ENCODE results near the gene PLIN1.
"Not testable (repeated sequence)": the region's sequence is repeated elsewhere in the genome, so short reads cannot be mapped to it uniquely, and the experiment has no call there.

PLIN1 gene

DNA sequence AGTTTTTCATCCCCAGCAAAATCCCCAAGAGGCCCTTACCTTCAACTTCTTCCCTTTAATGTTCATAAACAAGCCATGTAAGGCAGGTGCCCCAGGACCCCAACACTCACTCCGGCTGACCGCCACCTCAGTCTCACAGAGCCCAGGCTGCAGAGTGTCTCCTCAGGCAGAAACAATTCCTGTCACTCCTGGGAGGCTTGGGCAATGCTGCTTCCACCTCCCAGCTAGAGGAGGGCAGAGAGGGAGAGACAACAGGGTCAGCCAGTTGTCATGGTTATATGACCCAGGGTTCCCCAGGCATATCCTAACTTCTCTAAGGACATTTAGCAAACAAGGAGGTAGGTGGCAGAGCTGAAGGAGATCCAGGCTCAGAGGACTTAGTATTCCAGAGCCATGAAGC lies at the start of gene PLIN1:
TSS of gene PLIN1 (minus strand) at position 156 of the 400 bp plus-strand sequence. CDS start 1,878 bp downstream, outside the sequence.
- no peak for DNase-seq

GRCh38 chr15:89728254-89728653 lies 49.1 kb upstream of the PLIN1 start:
- no peak for DNase-seq

DNA sequence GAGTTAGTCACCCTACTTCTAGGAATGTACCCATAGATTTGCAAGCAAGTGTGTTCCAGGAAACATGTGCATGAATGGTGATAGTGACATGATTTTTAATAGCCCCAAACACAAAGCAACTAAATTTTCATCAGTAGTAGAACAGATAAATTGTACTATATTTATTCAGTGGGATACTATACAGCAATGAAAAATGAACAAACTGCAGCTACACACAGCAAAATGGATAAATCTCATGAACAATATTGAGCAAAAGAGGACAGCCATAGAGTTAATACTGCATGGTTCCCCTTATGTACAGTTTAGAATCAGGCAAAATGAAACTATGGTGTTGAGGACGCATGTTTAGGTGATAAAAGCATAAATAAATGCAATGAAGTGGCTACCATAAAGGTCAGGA lies 45.9 kb upstream of the PLIN1 start:
- no peak for DNase-seq

DNA sequence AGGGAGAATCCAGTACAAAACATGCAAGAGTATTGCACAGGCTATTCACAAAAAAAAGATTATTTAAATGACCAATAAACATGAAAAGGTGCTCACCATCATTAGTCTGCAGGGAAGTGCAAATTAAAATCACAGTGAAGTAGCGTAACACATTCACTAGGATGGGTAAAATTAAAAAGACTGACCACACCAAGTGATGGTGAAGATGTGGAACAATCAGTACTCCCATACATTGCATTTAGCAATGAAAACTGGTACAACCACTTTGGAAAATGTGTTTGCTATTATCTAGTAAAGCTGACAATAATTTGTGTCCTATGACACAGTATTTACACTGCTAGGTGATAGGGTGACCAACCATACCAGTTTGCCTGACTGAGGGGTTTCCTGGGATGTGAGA lies 45.5 kb upstream of the PLIN1 start:
- no peak for DNase-seq

DNA sequence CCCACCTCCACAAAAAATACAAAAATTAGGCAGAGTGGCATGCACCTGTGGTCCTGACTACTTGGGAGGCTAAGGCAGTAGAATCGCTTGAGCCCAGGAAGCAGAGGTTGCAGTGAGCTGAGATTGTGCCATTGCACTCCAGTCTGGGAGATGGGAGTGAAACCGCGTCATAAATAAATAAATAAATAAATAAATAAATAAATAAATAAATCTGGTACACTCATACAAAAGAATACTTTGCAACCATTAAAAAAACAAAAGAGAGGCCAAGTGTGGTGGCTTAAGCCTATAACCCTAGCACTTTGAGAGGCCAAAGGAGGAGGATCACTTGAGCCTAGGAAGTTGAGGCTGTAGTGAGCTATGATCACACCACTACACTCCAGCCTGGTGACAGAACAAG lies 43.9 kb upstream of the PLIN1 start:
- no peak for DNase-seq

- DNase-seq: no peak
Measured at GRCh38 chr15:89714775-89715174, 35.6 kb upstream of the PLIN1 start.

GRCh38 chr15:89707577-89707976 lies 28.4 kb upstream of the PLIN1 start:
- DNase-seq: no peak

- DNase-seq: no peak
Measured at GRCh38 chr15:89704411-89704810, 25.2 kb upstream of the PLIN1 start.

- DNase-seq: no peak
Measured at GRCh38 chr15:89695198-89695597, 16.0 kb upstream of the PLIN1 start.

DNA sequence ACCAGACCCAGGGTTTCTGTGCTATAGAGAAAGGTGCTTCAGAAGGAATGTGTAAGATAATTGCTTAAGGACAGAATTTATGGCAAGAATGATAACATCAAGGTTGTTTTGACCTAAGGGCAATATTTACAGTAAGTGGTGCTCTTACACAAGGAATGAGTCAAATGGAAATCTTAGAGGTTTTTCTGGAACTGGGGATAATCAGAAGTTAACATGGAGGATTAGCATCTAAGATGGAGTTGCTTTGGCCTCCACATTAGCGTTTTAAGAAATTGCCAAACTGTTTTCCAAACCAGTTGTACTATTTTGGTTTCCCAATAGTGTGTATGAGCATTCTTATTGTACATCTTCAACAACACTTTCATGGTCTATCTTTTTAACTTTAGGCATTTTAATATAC lies 14.5 kb upstream of the PLIN1 start:
- DNase-seq: no peak

GRCh38 chr15:89693091-89693490 lies 13.9 kb upstream of the PLIN1 start:
- no peak for DNase-seq

DNA sequence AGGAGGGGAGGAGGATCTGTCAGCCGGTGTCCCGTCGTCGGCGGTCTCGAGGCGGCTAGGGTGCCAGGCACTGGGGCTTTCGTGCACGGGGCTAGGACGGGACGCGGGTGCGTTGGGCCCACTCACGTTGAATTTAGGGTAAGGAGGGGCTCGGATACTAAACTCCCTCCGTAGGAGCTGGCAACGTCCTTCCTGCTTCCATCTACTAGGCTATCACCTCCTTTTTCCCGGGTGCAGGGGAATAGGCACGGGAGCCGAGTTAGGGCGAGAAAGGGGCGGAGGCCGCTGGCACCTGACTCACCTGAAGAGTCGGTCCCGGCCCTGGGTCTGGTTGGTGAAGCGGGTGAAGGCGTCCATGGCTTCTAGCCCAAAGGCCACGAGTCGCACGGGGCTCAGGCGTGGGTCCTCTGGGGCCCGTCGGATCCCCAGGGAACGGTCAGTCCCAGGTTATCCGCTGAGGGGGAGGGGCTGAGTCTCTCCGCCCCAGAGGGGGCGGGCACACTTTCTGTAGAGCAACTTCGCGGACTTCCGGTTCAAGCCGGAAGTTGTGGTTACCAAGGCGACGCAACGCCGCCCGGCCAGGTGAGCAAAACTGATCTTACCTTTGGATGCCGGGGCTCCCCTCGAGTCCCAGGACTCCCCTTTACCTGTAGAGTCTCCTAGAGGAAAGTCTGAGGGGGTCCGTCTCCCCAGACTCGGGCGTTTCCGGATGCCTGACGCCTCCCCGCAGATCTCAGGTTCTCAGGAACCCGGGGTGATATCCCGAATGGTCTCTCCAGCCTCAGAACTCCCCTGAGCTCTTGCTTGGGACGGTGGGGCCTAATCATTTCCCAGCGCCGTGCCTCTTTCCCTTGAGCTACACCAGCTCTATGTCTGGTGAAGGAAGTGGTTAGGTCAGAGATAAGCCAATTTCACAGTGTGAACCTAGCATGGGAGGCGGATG lies 11.4 kb upstream of the PLIN1 start, which contains the start of the genes PEX11A and WDR93:
TSS of gene PEX11A (minus strand) at position 479 of the 943 bp plus-strand sequence. CDS start at position 357, 122 bp downstream.
TSS of gene WDR93 (plus strand) at position 536 of the 943 bp plus-strand sequence. CDS start 10,936 bp downstream, outside the sequence.
- peak; percentile 81 for DNase-seq

GRCh38 chr15:89689930-89690275 lies 10.7 kb upstream of the PLIN1 start:
- not testable (repeated sequence) for DNase-seq

GRCh38 chr15:89686522-89686921 lies 7.4 kb upstream of the PLIN1 start:
- DNase-seq: no peak

- DNase-seq: no peak
Measured at GRCh38 chr15:89685995-89686394, 6.8 kb upstream of the PLIN1 start.

- DNase-seq: no peak
Measured at GRCh38 chr15:89681146-89681545, 2.0 kb upstream of the PLIN1 start.

- no peak for DNase-seq
Measured at GRCh38 chr15:89680282-89680873, 1.2 kb upstream of the PLIN1 start.

- DNase-seq: no peak
Measured at GRCh38 chr15:89677381-89677780, 1.8 kb downstream of the PLIN1 start.

GRCh38 chr15:89675606-89676005 lies 3.6 kb downstream of the PLIN1 start:
- DNase-seq: no peak

GRCh38 chr15:89674526-89674925 lies 4.6 kb downstream of the PLIN1 start:
- no peak for DNase-seq

DNA sequence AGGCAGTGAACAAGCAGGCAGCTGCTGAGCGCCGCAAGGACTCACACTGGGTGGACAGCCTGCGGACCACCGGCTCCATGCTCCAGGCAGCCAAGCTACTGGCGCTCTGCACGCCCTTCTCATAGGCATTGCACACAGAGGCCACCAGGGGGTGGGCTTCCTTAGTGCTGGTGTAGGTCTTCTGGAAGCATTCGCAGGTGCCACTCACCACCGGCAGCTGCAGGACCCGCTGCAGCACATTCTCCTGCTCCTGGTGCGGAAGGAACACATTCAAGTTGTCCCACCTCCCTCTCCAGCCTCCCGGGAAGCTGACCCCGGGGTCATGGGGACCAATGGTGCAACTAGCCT lies 6.0 kb downstream of the PLIN1 start:
- no peak for DNase-seq

GRCh38 chr15:89672221-89673164 lies 6.7 kb downstream of the PLIN1 start:
- no peak for DNase-seq

DNA sequence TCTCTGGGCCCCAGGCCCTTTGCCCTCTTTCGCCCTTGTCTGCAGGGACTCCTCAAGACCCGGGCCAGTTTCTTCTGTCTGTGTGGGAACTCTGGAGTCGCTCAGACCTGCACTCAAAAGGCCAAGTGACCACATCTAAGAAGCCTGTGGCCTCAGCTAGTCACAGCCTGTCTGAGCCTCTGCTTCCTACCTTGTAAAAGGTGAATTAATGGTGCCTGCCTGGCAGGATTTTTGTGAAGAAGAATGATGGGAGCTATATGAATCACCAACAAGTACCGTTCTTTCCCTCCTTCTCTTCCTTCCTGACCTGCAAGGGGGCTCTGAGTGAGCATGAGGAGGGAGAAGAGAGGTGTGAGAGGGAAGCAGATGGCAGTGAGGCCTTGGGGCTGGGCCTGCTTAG lies 7.5 kb downstream of the PLIN1 start:
- no peak for DNase-seq

Measured in activated naive CD4-positive, alpha-beta T cell treated with anti-CD3 and anti-CD28 coated beads, Interleukin-2, amount 50 U/mL, for 16 hours (primary cell).